ENCODE measurements around the gene TRIM65. TPM values are rescaled to one million over a fixed set of nuclear protein-coding genes. Genes with fewer than 3 reads are reported as not detected.

Gene TRIM65
- total and polyA plus RNA-seq, 2 of the 13 experiments (the other 11 are each of a cell fraction or from before 2014, with no cell fraction given): 10.3 to 22.4 TPM

DNA sequence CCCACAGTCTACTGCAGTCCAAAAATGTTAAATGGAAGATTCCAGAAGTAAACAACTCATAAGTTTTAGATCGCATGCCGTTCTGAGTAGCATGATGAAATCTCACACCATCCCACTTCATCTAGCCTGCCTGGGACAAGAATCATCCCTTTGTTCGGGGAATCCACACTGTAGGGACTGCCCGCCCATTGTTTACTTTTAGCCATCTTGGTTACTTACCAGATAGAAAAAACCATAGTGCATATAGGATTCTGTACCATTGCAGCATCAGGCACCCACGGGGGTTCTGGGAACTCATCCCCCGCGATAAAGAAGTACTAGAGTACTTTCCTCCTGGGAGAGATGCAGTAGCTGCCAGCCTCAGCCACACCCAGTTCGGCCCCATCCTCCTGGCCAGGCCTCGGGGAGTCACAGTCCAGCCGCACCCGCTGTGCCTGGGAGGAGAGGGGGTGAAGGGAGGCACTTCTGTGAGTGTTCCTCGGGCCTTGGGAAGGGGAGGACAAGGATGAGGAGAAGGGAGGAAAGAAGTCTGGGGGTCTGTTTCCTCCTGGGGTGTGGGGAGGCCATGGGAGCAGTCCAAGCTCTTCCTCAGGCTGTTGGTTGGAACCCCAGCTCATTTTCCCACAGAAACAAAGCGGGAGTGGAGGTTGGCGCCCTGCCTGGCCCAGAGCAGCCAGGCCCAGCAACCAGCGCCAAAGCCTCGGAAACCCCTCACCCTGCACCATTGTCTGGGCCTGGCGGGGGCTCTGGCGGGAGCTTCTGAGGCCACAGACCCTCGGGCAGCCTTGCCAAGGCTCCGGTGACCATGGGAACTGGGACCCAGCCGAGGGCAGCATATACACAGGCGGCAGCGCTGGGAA lies 27.2 kb downstream of the TRIM65 start (continued):
- TF ChIP-seq, protein P1, sequence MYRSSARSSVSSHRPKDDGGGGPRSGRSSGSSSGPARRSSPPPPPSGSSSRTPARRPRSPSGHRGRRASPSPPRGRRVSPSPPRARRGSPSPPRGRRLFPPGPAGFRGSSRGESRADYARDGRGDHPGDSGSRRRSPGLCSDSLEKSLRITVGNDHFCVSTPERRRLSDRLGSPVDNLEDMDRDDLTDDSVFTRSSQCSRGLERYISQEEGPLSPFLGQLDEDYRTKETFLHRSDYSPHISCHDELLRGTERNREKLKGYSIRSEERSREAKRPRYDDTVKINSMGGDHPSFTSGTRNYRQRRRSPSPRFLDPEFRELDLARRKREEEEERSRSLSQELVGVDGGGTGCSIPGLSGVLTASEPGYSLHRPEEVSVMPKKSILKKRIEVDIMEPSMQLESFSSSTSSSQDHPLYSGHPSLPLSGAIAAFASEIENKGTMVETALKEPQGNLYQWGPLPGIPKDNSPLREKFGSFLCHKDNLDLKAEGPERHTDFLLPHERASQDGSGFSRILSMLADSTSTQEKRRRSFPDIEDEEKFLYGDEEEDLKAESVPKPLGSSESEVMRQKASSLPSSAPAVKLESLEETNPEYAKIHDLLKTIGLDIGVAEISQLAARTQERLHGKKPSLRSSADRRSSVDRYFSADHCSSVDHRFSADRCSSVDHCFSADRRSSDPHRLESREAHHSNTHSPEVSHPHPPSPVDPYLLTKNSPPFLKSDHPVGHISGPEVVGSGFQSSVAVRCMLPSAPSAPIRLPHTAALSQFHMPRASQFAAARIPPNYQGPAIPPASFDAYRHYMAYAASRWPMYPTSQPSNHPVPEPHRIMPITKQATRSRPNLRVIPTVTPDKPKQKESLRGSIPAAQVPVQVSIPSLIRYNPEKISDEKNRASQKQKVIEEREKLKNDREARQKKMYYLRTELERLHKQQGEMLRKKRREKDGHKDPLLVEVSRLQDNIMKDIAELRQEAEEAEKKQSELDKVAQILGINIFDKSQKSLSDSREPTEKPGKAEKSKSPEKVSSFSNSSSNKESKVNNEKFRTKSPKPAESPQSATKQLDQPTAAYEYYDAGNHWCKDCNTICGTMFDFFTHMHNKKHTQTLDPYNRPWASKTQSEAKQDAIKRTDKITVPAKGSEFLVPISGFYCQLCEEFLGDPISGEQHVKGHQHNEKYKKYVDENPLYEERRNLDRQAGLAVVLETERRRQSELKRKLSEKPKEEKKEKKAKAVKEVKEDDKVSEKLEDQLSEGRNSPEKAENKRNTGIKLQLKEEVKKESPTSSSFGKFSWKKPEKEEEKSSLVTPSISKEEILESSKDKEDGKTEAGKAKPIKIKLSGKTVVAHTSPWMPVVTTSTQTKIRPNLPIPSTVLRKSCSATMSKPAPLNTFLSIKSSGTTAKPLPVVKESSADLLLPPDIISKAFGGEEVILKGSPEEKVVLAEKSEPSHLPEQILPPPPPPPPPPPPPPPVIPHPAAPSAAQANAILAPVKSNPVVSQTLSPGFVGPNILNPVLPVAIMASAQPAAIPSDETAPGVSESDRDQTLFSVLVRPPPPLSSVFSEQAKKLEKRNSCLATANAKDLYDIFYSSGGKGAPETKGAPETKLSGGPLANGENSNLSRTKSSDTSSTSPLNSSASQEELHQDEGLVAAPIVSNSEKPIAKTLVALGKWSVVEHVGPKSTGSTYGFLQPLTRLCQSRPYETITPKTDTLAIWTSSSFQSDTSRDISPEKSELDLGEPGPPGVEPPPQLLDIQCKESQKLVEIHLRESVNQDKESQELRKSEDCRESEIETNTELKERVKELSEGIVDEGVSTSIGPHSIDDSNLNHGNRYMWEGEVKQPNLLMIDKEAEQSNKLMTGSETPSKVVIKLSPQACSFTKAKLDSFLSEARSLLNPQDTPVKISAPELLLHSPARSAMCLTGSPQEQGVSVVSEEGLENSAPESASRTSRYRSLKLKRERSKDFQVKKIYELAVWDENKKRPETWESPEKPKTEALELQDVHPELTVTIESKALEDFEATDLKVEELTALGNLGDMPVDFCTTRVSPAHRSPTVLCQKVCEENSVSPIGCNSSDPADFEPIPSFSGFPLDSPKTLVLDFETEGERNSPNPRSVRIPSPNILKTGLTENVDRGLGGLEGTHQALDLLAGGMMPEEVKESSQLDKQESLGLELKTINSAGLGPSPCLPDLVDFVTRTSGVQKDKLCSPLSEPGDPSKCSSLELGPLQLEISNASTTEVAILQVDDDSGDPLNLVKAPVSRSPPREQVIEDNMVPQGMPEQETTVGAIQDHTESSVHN (CRISPR knock-in tag; IDR thresholded peaks at IDR 0.05): 0 out of 2 replicates have a peak, but pooled peaks have one; percentile 47
- TF ChIP-seq ZNF607 (CRISPR knock-in tag; IDR thresholded peaks at IDR 0.05; ENCODE audit: borderline replicate concordance) (0 out of 2 replicates have a peak, but pooled peaks have one; percentile 20), ZNF672 (CRISPR knock-in tag; IDR thresholded peaks at IDR 0.05) (no peak), TGIF2 (CRISPR knock-in tag; IDR thresholded peaks at IDR 0.05) (peak; percentile 53), MYNN (CRISPR knock-in tag; IDR thresholded peaks at IDR 0.05; ENCODE audit: low read depth) (peak; percentile 89; the same call in 1 of the 2 replicates), GTF2F1 (IDR thresholded peaks at IDR 0.05; ENCODE audit: low read length) (no peak), FOXO1 (CRISPR knock-in tag; IDR thresholded peaks at IDR 0.05) (peak; percentile 89; the same call in 1 of the 2 replicates), PITX1 (CRISPR knock-in tag; IDR thresholded peaks at IDR 0.05) (no peak), FOXP1 (IDR thresholded peaks at IDR 0.05) (peak; percentile 92), FOXP1 (CRISPR knock-in tag; IDR thresholded peaks at IDR 0.05) (peak; percentile 94), HOXA9 (CRISPR knock-in tag; IDR thresholded peaks at IDR 0.05; ENCODE audit: borderline replicate concordance) (no peak)
- TF ChIP-seq, protein P2, sequence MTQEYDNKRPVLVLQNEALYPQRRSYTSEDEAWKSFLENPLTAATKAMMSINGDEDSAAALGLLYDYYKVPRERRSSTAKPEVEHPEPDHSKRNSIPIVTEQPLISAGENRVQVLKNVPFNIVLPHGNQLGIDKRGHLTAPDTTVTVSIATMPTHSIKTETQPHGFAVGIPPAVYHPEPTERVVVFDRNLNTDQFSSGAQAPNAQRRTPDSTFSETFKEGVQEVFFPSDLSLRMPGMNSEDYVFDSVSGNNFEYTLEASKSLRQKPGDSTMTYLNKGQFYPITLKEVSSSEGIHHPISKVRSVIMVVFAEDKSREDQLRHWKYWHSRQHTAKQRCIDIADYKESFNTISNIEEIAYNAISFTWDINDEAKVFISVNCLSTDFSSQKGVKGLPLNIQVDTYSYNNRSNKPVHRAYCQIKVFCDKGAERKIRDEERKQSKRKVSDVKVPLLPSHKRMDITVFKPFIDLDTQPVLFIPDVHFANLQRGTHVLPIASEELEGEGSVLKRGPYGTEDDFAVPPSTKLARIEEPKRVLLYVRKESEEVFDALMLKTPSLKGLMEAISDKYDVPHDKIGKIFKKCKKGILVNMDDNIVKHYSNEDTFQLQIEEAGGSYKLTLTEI (CRISPR knock-in tag; conservative IDR thresholded peaks at IDR 0.05): no peak
- TF ChIP-seq, protein P3, sequence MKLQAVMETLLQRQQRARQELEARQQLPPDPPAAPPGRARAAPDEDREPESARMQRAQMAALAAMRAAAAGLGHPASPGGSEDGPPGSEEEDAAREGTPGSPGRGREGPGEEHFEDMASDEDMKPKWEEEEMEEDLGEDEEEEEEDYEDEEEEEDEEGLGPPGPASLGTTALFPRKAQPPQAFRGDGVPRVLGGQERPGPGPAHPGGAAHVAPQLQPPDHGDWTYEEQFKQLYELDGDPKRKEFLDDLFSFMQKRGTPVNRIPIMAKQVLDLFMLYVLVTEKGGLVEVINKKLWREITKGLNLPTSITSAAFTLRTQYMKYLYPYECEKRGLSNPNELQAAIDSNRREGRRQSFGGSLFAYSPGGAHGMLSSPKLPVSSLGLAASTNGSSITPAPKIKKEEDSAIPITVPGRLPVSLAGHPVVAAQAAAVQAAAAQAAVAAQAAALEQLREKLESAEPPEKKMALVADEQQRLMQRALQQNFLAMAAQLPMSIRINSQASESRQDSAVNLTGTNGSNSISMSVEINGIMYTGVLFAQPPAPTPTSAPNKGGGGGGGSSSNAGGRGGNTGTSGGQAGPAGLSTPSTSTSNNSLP (IDR thresholded peaks at IDR 0.05; ENCODE audit: low read depth, low read length): peak; percentile 81
- TF ChIP-seq, protein P4, sequence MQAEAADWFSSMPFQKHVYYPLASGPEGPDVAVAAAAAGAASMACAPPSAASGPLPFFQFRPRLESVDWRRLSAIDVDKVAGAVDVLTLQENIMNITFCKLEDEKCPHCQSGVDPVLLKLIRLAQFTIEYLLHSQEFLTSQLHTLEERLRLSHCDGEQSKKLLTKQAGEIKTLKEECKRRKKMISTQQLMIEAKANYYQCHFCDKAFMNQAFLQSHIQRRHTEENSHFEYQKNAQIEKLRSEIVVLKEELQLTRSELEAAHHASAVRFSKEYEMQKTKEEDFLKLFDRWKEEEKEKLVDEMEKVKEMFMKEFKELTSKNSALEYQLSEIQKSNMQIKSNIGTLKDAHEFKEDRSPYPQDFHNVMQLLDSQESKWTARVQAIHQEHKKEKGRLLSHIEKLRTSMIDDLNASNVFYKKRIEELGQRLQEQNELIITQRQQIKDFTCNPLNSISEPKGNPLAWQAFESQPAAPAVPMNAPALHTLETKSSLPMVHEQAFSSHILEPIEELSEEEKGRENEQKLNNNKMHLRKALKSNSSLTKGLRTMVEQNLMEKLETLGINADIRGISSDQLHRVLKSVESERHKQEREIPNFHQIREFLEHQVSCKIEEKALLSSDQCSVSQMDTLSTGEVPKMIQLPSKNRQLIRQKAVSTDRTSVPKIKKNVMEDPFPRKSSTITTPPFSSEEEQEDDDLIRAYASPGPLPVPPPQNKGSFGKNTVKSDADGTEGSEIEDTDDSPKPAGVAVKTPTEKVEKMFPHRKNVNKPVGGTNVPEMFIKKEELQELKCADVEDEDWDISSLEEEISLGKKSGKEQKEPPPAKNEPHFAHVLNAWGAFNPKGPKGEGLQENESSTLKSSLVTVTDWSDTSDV (CRISPR knock-in tag; IDR thresholded peaks at IDR 0.05): 0 out of 2 replicates have a peak, but pooled peaks have one; percentile 59

Data from HepG2 (cell line).